ENCODE data around the gene RFX1.

RFX1 gene

DNA sequence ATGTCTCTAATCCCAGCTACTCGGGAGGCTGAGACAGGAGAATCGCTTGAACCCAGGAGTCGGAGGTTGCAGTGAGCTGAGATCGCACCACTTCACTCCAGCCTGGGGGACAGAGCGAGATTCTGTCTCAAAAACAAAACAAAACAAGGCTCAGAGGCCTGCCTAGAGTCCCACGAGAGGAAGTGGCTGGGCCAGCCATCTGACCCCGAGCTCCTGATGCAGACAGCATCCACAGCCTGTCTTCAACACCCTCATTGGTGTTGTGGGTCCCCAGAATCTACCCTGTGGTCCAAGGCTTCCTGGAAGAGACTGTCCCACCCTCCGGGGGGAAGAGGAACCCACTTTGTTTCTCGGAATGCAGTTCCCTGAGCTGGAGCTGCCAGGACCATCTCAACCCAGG, 24.7 kb downstream of the RFX1 start:
- Histone ChIP-seq H3K9me3 (no peaks in the 10 kb centered on the region), H3K27me3 (peaks cover 26% of the 10 kb centered on the region), H3K27ac (no peak overlapping the region), H3K4me3 (ENCODE audit: low read depth in 1 of 2, low read length in 1 of 2) (no peak overlapping the region), H3K36me3 (peaks cover 50% of the 10 kb centered on the region), H3K4me1 (ENCODE audit: control insufficient read depth in 1 of 2, insufficient read depth in 1 of 2, low read depth in 1 of 2, low read length in 1 of 2) (peaks cover 18 to 23% of the 10 kb centered on the region in 2 experiments)
- TF ChIP-seq, protein P1, sequence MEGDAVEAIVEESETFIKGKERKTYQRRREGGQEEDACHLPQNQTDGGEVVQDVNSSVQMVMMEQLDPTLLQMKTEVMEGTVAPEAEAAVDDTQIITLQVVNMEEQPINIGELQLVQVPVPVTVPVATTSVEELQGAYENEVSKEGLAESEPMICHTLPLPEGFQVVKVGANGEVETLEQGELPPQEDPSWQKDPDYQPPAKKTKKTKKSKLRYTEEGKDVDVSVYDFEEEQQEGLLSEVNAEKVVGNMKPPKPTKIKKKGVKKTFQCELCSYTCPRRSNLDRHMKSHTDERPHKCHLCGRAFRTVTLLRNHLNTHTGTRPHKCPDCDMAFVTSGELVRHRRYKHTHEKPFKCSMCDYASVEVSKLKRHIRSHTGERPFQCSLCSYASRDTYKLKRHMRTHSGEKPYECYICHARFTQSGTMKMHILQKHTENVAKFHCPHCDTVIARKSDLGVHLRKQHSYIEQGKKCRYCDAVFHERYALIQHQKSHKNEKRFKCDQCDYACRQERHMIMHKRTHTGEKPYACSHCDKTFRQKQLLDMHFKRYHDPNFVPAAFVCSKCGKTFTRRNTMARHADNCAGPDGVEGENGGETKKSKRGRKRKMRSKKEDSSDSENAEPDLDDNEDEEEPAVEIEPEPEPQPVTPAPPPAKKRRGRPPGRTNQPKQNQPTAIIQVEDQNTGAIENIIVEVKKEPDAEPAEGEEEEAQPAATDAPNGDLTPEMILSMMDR (IDR thresholded peaks at IDR 0.05) = no peak

- Histone ChIP-seq H3K4me3 (ENCODE audit: low read depth in 1 of 2, low read length in 1 of 2) (no peak overlapping the region), H3K36me3 (peaks cover 55% of the 10 kb centered on the region), H3K4me1 (ENCODE audit: control insufficient read depth in 1 of 2, insufficient read depth in 1 of 2, low read depth in 1 of 2, low read length in 1 of 2) (peaks cover 14 to 19% of the 10 kb centered on the region in 2 experiments), H3K27me3 (peaks cover 26% of the 10 kb centered on the region), H3K27ac (no peak overlapping the region), H3K9me3 (no peaks in the 10 kb centered on the region)
- TF ChIP-seq, protein P1 (IDR thresholded peaks at IDR 0.05) = no peak
Measured at GRCh38 chr19:13981021-13981420, 25.1 kb downstream of the RFX1 start.

DNA sequence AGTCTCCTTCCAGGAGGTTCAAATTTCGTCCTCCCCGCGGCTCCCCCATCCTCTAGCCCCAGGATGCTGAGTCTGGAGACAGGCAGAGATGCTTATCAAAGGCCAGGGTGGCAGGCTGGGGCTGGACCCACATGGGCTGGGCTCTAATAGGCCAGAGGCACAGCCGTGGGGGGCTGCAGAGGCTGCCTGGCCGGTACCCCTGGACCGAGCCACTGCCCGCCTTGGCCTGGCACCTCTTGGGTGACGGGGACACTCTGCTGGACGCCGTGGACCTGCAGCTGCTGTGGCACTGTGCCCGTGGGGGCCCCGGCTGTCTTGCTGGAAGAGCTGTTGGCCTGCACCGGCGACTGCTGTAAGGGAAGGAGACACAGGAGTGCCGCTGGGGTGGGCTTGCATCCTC, 25.8 kb downstream of the RFX1 start:
- peaks cover 11 to 16% of the 10 kb centered on the region in 2 experiments for H3K4me1 ChIP-seq (ENCODE audit: control insufficient read depth in 1 of 2, insufficient read depth in 1 of 2, low read depth in 1 of 2, low read length in 1 of 2)
- no peak overlapping the region for H3K27ac ChIP-seq
- H3K4me3 ChIP-seq (ENCODE audit: low read depth in 1 of 2, low read length in 1 of 2) = no peak overlapping the region
- TF ChIP-seq, protein P1 (IDR thresholded peaks at IDR 0.05) = no peak
- no peaks in the 10 kb centered on the region for H3K9me3 ChIP-seq
- peaks cover 26% of the 10 kb centered on the region for H3K27me3 ChIP-seq
- H3K36me3 ChIP-seq = peaks cover 61% of the 10 kb centered on the region

DNA sequence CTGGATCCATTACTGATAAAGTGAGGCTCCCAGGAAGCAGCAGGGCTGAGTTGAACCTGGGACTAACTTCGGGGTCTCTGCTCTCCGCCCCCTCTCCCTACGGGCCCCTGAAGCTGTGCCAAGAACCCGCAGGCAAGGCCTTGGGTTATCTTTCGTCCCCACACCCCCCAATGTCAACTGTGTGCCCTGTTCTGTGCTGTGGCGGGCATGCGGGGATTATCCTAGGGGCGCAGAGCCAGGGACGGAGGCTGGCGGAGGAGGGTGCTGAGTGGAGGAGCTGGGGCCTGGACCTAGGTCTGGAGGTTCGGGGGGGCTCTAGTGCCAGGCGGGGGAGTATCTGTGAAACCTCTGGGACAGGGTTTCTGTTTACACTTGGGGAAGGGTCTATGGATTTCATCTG, 26.4 kb downstream of the RFX1 start:
- Histone ChIP-seq H3K4me3 (ENCODE audit: low read depth in 1 of 2, low read length in 1 of 2) (no peak overlapping the region), H3K36me3 (peaks cover 62% of the 10 kb centered on the region), H3K9me3 (no peaks in the 10 kb centered on the region), H3K27me3 (peaks cover 26% of the 10 kb centered on the region), H3K4me1 (ENCODE audit: control insufficient read depth in 1 of 2, insufficient read depth in 1 of 2, low read depth in 1 of 2, low read length in 1 of 2) (peaks cover 11 to 16% of the 10 kb centered on the region in 2 experiments), H3K27ac (no peak overlapping the region)
- TF ChIP-seq, protein P1 (IDR thresholded peaks at IDR 0.05) = no peak

DNA sequence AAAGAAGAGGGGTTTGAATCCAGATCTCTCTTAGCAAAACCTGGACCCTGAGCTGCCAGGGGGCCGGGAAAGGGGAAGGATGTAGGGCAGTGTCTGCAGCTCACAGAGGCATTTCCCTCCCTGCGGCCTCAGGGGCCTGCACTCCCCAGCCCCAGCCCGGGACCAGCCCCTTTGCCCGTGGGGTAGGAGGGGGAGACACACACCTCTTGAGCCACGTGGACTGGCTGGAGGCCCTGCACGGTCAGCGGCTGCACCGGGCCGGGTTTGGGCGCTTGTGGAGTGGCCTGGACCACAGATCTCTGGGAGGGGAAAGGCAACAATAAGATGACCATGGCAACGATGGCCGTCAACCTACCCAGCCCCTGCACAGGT, 26.9 kb downstream of the RFX1 start:
- no peaks in the 10 kb centered on the region for H3K9me3 ChIP-seq
- no peak overlapping the region for H3K4me3 ChIP-seq (ENCODE audit: low read depth in 1 of 2, low read length in 1 of 2)
- peaks cover 26% of the 10 kb centered on the region for H3K27me3 ChIP-seq
- peaks cover 66% of the 10 kb centered on the region for H3K36me3 ChIP-seq
- H3K4me1 ChIP-seq (ENCODE audit: control insufficient read depth in 1 of 2, insufficient read depth in 1 of 2, low read depth in 1 of 2, low read length in 1 of 2) = peaks cover 11 to 16% of the 10 kb centered on the region in 2 experiments
- TF ChIP-seq, protein P1 (IDR thresholded peaks at IDR 0.05) = no peak
- no peak overlapping the region for H3K27ac ChIP-seq
